Chondrocyte (in vitro differentiated cells): ENCODE data around the gene NFIX. TPM values are rescaled to one million over a fixed set of nuclear protein-coding genes. Genes with fewer than 3 reads are reported as not detected.

ENCODE experiments used
- DNase-seq: peaks from one replicate; pipeline ENCODE4 v3.0.0; 2021; ENCODE audit warnings: mixed read lengths, low spot score
- H3K27ac Mint-ChIP-seq: one replicate; pipeline ENCODE4 v1.8.0; 2021; ENCODE audit warnings: mild to moderate bottlenecking, moderate library complexity, mixed read lengths; ENCODE audit not compliant: unreplicated experiment
- H3K27me3 Mint-ChIP-seq: 2 replicates; pipeline ENCODE4 v1.8.0; 2021; ENCODE audit warnings: low read depth, mixed read lengths
- H3K36me3 Mint-ChIP-seq: 2 replicates; pipeline ENCODE4 v1.8.0; 2021; ENCODE audit warnings: low read depth, mixed read lengths
- H3K4me1 Mint-ChIP-seq: 2 replicates; pipeline ENCODE4 v1.8.0; 2021; ENCODE audit warnings: low read depth, mild to moderate bottlenecking, mixed read lengths
- H3K4me3 Mint-ChIP-seq: one replicate; pipeline ENCODE4 v1.8.0; 2021; ENCODE audit warnings: mild to moderate bottlenecking, moderate library complexity, mixed read lengths; ENCODE audit not compliant: unreplicated experiment
- H3K9me3 Mint-ChIP-seq: 2 replicates; pipeline ENCODE4 v1.8.0; 2021; ENCODE audit warnings: low read depth, mixed read lengths
- total RNA-seq: library from RNA; stranded (reverse); gene quantifications from 3 replicates; pipeline ENCODE4 v1.2.1, GENCODE V29; 2021
- TF ChIP-seq, protein P1 (sequence below): fragments of 200-600 bp; sonication (generic); IDR thresholded peaks from 2 replicates; pipeline ENCODE4 v1.5.0; 2021; ENCODE audit warnings: antibody characterized with exemption, mild to moderate bottlenecking, moderate library complexity

The NFIX gene
- total RNA-seq, 1 donor from 2014 or later = 98.9 TPM

DNA sequence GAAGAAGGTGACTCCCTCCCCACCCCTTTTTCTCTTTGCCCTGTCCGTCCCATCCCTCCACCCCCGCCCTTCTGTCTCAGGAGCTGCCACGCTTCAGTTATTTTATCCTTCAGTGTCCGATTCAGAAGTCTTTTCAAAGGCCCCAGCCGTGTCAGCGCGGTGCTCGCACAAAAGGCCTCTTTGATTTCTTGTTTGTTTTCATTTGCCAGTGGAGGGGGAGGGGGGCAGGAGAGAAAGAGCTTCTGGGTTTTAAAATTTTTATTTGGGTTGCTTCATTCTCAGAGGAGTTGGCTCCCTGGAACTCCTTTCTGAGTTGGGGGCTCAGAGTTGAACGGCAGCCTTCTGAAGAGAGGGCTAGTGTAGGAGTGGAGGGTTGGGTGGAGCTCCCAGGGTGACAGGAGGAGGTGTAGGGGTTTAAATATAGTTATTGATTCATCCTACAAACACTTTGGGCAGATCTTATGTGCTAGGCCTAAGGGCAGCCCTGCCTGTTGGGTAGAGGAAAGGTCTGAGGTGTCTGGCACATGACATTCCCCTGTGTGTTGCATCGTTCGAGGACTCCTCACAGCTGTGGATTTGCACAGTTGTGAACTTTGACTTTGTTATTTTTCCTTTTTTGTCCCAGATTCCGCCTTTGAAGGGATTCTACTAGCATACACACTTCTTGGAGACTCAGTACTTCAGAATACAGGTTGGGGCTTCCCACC, 36.8 kb downstream of the NFIX start:
- DNase-seq = no peak
- H3K4me1 Mint-ChIP-seq = peaks cover 51% of the 10 kb centered on the region
- no peaks in the 10 kb centered on the region for H3K27me3 Mint-ChIP-seq
- TF ChIP-seq, protein P1, sequence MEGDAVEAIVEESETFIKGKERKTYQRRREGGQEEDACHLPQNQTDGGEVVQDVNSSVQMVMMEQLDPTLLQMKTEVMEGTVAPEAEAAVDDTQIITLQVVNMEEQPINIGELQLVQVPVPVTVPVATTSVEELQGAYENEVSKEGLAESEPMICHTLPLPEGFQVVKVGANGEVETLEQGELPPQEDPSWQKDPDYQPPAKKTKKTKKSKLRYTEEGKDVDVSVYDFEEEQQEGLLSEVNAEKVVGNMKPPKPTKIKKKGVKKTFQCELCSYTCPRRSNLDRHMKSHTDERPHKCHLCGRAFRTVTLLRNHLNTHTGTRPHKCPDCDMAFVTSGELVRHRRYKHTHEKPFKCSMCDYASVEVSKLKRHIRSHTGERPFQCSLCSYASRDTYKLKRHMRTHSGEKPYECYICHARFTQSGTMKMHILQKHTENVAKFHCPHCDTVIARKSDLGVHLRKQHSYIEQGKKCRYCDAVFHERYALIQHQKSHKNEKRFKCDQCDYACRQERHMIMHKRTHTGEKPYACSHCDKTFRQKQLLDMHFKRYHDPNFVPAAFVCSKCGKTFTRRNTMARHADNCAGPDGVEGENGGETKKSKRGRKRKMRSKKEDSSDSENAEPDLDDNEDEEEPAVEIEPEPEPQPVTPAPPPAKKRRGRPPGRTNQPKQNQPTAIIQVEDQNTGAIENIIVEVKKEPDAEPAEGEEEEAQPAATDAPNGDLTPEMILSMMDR = no peak
- peaks cover 16% of the 10 kb centered on the region for H3K36me3 Mint-ChIP-seq
- no peaks in the 10 kb centered on the region for H3K9me3 Mint-ChIP-seq
- peak overlapping the region; percentile 3 for H3K4me3 Mint-ChIP-seq
- H3K27ac Mint-ChIP-seq = peak overlapping the region; percentile 88

- Mint-ChIP-seq H3K9me3 (no peaks in the 10 kb centered on the region), H3K27ac (peak overlapping the region; percentile 88), H3K27me3 (no peaks in the 10 kb centered on the region), H3K4me1 (peaks cover 58% of the 10 kb centered on the region), H3K4me3 (no peak overlapping the region), H3K36me3 (peaks cover 17% of the 10 kb centered on the region)
- TF ChIP-seq, protein P1 = no peak
- no peak for DNase-seq
Observed at GRCh38 chr19:13032837-13033236, 37.6 kb downstream of the NFIX start.

- H3K27me3 Mint-ChIP-seq = no peaks in the 10 kb centered on the region
- TF ChIP-seq, protein P1 = peak; percentile 41
- no peaks in the 10 kb centered on the region for H3K9me3 Mint-ChIP-seq
- H3K4me1 Mint-ChIP-seq = peaks cover 60% of the 10 kb centered on the region
- H3K4me3 Mint-ChIP-seq = no peak overlapping the region
- no peak overlapping the region for H3K27ac Mint-ChIP-seq
- peaks cover 15% of the 10 kb centered on the region for H3K36me3 Mint-ChIP-seq
- DNase-seq = no peak
Observed at GRCh38 chr19:13033244-13033643, 38.0 kb downstream of the NFIX start.

DNA sequence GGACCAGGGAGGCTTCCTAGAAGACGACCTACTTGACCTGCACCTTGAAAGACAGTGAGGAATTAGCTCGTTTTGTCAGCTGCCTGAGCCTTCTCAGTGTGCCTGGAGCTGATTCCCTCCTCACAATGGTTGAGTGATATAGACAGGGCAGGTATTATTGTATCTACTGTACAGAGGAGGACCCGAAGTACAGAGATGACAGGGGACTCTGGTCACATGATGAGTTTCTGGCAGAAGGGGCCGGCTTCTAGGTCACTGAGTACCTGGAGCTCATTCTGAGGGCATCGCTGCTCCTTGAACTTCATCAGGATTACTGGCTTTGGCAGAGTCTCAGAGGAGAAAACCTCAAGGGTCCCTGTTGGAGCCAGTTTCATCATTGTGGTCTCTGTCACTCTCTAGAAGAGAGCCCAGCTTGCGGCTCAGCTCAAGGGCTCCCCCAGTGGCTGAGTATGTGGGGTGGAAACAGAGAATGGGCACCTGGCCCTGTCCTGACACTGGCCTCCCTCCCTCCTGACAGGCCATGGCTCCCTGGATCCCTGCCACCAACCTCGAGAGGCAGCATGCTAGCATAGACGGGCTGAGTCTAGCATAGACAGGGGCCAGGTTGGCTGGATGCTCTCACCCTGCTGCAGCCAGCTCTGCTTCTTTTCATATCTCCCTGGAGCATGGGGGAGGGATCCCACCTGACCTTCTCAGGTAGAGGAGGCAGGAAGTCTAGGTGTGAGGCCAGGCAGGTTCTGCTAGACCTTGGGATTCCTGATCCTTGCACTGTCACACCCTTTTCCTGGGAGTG, 38.7 kb downstream of the NFIX start:
- Mint-ChIP-seq H3K36me3 (peaks cover 13% of the 10 kb centered on the region), H3K27me3 (no peaks in the 10 kb centered on the region), H3K9me3 (no peaks in the 10 kb centered on the region), H3K27ac (no peak overlapping the region), H3K4me3 (no peak overlapping the region), H3K4me1 (peaks cover 66% of the 10 kb centered on the region)
- TF ChIP-seq, protein P1 = peak; percentile 75
- DNase-seq = no peak

GRCh38 chr19:13034636-13035035, 39.4 kb downstream of the NFIX start:
- H3K4me1 Mint-ChIP-seq = peaks cover 70% of the 10 kb centered on the region
- no peaks in the 10 kb centered on the region for H3K9me3 Mint-ChIP-seq
- H3K36me3 Mint-ChIP-seq = peaks cover 8% of the 10 kb centered on the region
- H3K27me3 Mint-ChIP-seq = no peaks in the 10 kb centered on the region
- no peak overlapping the region for H3K27ac Mint-ChIP-seq
- no peak overlapping the region for H3K4me3 Mint-ChIP-seq
- TF ChIP-seq, protein P1 = no peak
- DNase-seq = no peak
